IPS DF 19.7 (cell line): ENCODE data around the gene MRAS.
"Not testable (repeated sequence)": the region's sequence is repeated elsewhere in the genome, so short reads cannot be mapped to it uniquely, and the experiment has no call there.

Experiments
- DNase-seq: peaks from one replicate; pipeline ENCODE4 v3.0.0-alpha.2; 2013; ENCODE audit warnings: low read depth, low spot score

The MRAS gene

GRCh38 chr3:138389841-138390581 lies 41.6 kb downstream of the MRAS start:
- DNase-seq = no peak

- no peak for DNase-seq
Observed at GRCh38 chr3:138390582-138390932, 42.2 kb downstream of the MRAS start.

- DNase-seq = no peak
Observed at GRCh38 chr3:138394156-138394555, 45.8 kb downstream of the MRAS start.

GRCh38 chr3:138394686-138395085 lies 46.3 kb downstream of the MRAS start:
- DNase-seq = no peak

GRCh38 chr3:138395865-138396751 lies 47.7 kb downstream of the MRAS start:
- DNase-seq = no peak

GRCh38 chr3:138396752-138397410 lies 48.5 kb downstream of the MRAS start:
- no peak for DNase-seq

GRCh38 chr3:138397983-138398382 lies 49.6 kb downstream of the MRAS start:
- DNase-seq = no peak

- no peak for DNase-seq
Observed at GRCh38 chr3:138398791-138399575, 50.6 kb downstream of the MRAS start.

- no peak for DNase-seq
Observed at GRCh38 chr3:138399766-138400165, 51.4 kb downstream of the MRAS start.

GRCh38 chr3:138400651-138401070 lies 52.3 kb downstream of the MRAS start:
- no peak for DNase-seq

- no peak for DNase-seq
Observed at GRCh38 chr3:138401834-138402233, 53.5 kb downstream of the MRAS start.

GRCh38 chr3:138404121-138404520 lies 55.7 kb downstream of the MRAS start:
- no peak for DNase-seq

GRCh38 chr3:138405001-138405400 lies 56.6 kb downstream of the MRAS start:
- DNase-seq = no peak

- DNase-seq = no peak
Observed at GRCh38 chr3:138405486-138405885, 57.1 kb downstream of the MRAS start.

GRCh38 chr3:138406606-138407005 lies 58.2 kb downstream of the MRAS start:
- no peak for DNase-seq

- no peak for DNase-seq
Observed at GRCh38 chr3:138407236-138407907, 59.0 kb downstream of the MRAS start.

GRCh38 chr3:138408751-138409570 lies 60.6 kb downstream of the MRAS start:
- peak; percentile 73 for DNase-seq

- DNase-seq = no peak
Observed at GRCh38 chr3:138412821-138413551, 64.6 kb downstream of the MRAS start.

GRCh38 chr3:138416236-138416635 lies 67.9 kb downstream of the MRAS start:
- DNase-seq = not testable (repeated sequence)
